ENCODE data around the gene CHDH. TPM values are rescaled to one million over a fixed set of nuclear protein-coding genes. Genes with fewer than 3 reads are reported as not detected.

CHDH gene
- total and polyA plus RNA-seq, 9 donors, result 0.85 to 7.0 (median 4.1) TPM

DNA sequence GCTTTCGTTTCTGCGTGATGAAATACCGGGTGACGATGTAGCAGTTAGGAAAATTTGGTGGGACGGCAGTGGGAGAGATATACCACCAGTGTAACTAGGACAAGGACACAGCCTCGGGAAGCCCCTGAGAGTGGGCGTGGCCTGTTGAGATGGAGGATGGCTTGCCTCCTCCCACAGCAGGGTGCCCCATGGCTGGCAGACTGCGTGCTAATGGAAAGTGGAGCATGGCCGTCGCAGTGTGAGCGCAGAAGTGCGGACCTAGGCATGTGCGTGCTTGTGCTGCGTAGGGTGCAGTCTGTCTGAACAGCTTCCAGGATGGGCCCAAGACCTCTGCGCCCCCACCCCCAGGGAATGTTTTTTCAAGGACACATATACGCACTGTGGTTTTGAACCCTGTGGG is 56.8 kb downstream of the CHDH start:
- WGBS, 3 donors, result 78 to 88% (median 81%) methylated on average over 16 of the region's 16 CpGs
- TF ChIP-seq, protein P1, sequence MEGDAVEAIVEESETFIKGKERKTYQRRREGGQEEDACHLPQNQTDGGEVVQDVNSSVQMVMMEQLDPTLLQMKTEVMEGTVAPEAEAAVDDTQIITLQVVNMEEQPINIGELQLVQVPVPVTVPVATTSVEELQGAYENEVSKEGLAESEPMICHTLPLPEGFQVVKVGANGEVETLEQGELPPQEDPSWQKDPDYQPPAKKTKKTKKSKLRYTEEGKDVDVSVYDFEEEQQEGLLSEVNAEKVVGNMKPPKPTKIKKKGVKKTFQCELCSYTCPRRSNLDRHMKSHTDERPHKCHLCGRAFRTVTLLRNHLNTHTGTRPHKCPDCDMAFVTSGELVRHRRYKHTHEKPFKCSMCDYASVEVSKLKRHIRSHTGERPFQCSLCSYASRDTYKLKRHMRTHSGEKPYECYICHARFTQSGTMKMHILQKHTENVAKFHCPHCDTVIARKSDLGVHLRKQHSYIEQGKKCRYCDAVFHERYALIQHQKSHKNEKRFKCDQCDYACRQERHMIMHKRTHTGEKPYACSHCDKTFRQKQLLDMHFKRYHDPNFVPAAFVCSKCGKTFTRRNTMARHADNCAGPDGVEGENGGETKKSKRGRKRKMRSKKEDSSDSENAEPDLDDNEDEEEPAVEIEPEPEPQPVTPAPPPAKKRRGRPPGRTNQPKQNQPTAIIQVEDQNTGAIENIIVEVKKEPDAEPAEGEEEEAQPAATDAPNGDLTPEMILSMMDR (IDR thresholded peaks at IDR 0.05), result no peak
- TF ChIP-seq EP300 (IDR thresholded peaks at IDR 0.05), result no peak
- H3K4me1 ChIP-seq (ENCODE audit: insufficient read depth), result no peaks in the 10 kb centered on the region
- no peaks in the 10 kb centered on the region for H3K9me3 ChIP-seq
- intact Hi-C loops (cut with DNase I), result no loop called here
- no peaks in the 10 kb centered on the region for H3K27me3 ChIP-seq
- no peaks in the 10 kb centered on the region for H3K36me3 ChIP-seq
- no peak overlapping the region for H3K27ac ChIP-seq
- no peak overlapping the region for H3K4me3 ChIP-seq
- no peak for DNase-seq

DNA sequence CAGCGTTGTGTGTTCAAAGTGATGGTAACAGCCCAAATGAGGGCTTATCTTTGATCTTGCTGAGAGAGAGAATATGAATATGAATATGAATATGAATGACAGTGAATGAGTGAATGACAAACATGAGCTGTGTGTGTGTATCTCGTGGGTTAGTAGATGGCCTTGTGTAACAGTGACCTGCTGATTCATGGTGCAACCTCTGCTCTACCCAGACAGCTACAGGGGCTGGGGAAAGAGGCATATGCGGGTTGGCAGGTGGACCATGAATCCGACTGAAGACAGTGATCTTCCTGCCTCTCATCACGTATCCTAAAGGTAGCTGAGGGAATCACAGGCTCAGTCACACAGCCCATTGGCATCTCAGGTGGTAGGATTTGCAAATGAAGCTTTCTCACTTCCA is 58.2 kb downstream of the CHDH start:
- Histone ChIP-seq H3K4me1 (ENCODE audit: insufficient read depth) (no peaks in the 10 kb centered on the region), H3K9me3 (no peaks in the 10 kb centered on the region), H3K4me3 (no peak overlapping the region), H3K27ac (no peak overlapping the region), H3K27me3 (no peaks in the 10 kb centered on the region), H3K36me3 (no peaks in the 10 kb centered on the region)
- no peak for DNase-seq
- TF ChIP-seq EP300 (IDR thresholded peaks at IDR 0.05) (no peak), POLR2A (IDR thresholded peaks at IDR 0.05) (no peak)
- TF ChIP-seq, protein P1 (IDR thresholded peaks at IDR 0.05), result no peak
- intact Hi-C loops (cut with DNase I), result no loop called here
- WGBS, 3 donors, result 62 to 80% (median 75%) methylated on average over 5 of the region's 5 CpGs

DNA sequence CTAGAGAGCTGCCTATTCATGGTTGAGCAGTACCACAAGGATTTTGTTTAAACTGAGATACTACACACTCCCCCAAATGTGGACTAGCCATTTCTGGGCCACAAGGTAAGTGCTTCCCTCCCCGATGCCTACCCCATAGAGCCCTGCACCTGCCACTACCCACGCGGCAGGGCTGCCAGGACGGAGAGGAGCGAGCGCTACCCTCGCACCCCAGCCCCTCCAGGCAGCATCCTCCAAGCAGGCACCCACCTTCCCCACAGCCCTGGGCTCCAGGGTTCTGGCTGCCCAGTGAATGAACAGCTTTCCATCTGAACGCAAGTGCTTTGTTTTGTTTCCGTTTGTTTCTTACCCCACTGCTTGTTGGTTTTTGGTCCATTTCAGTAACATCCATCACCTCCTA is 59.2 kb downstream of the CHDH start:
- H3K4me3 ChIP-seq, result no peak overlapping the region
- no peak for DNase-seq
- H3K27me3 ChIP-seq, result no peaks in the 10 kb centered on the region
- no peaks in the 10 kb centered on the region for H3K36me3 ChIP-seq
- WGBS, 3 donors, result 86 to 88% (median 87%) methylated on average over 9 of the region's 9 CpGs
- intact Hi-C loops (cut with DNase I), result no loop called here
- H3K4me1 ChIP-seq (ENCODE audit: insufficient read depth), result no peaks in the 10 kb centered on the region
- H3K9me3 ChIP-seq, result no peaks in the 10 kb centered on the region
- TF ChIP-seq EP300 (IDR thresholded peaks at IDR 0.05) (no peak), POLR2A (IDR thresholded peaks at IDR 0.05) (no peak)
- TF ChIP-seq, protein P1 (IDR thresholded peaks at IDR 0.05), result no peak
- H3K27ac ChIP-seq, result no peak overlapping the region

DNA sequence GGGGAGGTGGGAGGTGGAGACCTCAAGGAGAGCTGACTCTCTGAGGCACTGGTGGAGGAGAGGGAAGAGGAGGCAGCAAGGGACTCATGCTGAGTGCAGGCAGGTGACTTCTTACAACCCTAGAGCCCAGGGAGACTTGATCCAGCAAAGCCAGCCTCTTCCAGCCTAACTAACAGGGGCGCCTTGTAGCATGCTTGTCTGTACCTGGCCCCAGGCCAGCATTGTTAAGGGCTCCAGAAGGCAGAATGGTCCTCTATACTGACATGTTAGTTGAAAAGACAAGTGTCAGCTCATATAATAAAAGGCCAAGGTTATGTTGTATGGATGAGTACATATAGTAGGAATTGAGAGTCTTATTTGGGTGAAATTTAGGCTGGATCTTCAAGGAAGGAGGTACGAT is 65.4 kb downstream of the CHDH start:
- no peak for TF ChIP-seq EP300 (IDR thresholded peaks at IDR 0.05)
- no peak for TF ChIP-seq POLR2A (IDR thresholded peaks at IDR 0.05)
- TF ChIP-seq, protein P1 (IDR thresholded peaks at IDR 0.05), result no peak
- Histone ChIP-seq H3K27me3 (no peaks in the 10 kb centered on the region), H3K4me3 (no peak overlapping the region), H3K27ac (no peak overlapping the region), H3K36me3 (no peaks in the 10 kb centered on the region), H3K9me3 (no peaks in the 10 kb centered on the region), H3K4me1 (ENCODE audit: insufficient read depth) (peaks cover 5% of the 10 kb centered on the region)
- WGBS, 3 donors, result 89 to 91% (median 90%) methylated on average over 2 of the region's 2 CpGs
- intact Hi-C loops (cut with DNase I), result no loop called here
- no peak for DNase-seq

DNA sequence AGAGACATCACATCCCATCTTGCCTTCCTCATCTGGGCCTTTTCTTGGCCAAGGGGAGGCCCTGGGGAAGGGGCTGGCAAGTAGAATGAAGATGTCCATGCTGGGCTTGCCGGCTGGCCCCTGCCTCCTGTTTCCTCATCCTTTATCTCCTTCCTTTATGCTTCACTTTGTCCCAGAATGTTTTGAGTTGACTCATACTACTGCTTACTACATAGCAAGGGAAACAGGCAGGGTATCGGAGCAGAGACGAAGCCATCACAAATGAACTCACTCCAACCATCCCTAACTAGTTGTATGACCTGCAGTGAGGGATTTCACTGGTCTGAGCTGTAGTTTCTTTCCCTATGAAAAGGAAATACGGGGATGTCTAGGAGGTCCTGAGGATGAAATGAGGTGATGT is 66.0 kb downstream of the CHDH start:
- no peaks in the 10 kb centered on the region for H3K36me3 ChIP-seq
- no peak for DNase-seq
- H3K4me1 ChIP-seq (ENCODE audit: insufficient read depth), result peaks cover 5% of the 10 kb centered on the region
- 78 to 89% (median 84%) methylated on average over 4 of the region's 4 CpGs for WGBS, 3 donors
- H3K4me3 ChIP-seq, result no peak overlapping the region
- no peaks in the 10 kb centered on the region for H3K27me3 ChIP-seq
- no peak for TF ChIP-seq EP300 (IDR thresholded peaks at IDR 0.05)
- TF ChIP-seq, protein P1 (IDR thresholded peaks at IDR 0.05), result no peak
- intact Hi-C loops (cut with DNase I), result no loop called here
- H3K9me3 ChIP-seq, result no peaks in the 10 kb centered on the region
- no peak overlapping the region for H3K27ac ChIP-seq
